Measurements from ENCODE around the gene ZBTB12.

Gene ZBTB12

DNA sequence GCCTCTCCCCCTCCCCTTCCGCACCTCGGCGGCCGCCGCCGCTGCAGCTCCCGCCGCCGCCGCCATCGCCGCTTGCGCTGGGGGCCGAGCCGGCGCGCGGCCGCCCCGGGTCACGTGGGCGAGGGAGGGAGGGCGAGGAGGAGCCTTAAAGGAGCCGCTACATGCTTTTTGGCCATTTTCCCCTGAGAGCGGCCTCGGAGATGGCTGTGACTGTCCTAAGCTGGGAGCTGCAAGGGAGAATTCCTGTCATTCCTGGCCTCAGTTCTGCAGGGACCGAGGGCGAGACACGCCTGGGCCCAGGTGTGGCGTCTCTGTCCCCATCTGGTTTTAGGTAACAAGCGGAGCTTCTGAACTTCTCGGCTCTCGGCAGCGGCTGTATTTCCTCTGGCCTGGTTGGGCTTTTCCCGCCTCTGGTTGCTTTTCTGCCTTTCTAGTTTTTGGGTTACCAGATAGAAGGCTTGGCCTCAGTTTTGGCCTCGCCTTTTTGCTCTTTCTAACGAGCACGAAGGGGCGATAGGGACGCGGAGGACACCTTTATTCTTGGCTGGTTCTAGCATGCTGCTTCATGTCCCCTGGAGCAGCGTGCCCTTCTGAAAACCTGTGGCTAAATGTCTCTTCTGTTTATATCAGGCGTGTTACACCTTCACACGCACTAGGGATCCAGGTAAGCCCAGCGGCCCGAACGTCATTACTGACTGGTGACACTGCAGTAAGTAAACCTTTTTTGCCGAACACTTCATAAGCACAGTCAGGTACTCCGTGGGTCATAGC lies 4.1 kb downstream of the ZBTB12 start, which contains the start of gene EHMT2:
Gene EHMT2, minus strand, starts transcription at position 87 of the 771 bp plus-strand sequence. Its CDS starts 21 bp downstream, at position 66.
- H3K9me3 ChIP-seq = no peaks in the 10 kb centered on the region
- in situ Hi-C loops (cut with MboI; ENCODE audit: low sequenced_read_pairs) = no loop called here
- peak; percentile 86 to 91 for DNase-seq (ENCODE audit: low spot score in 2 of 2)
- peak within 1 kb of the TSS; percentile 94 for H3K4me3 ChIP-seq
- no peaks in the 10 kb centered on the region for H3K27me3 ChIP-seq (ENCODE audit: low read depth)
- H3K4me1 ChIP-seq = peaks cover 9% of the 10 kb centered on the region
- peaks cover 30% of the 10 kb centered on the region for H3K36me3 ChIP-seq (replicated peaks)

DNA sequence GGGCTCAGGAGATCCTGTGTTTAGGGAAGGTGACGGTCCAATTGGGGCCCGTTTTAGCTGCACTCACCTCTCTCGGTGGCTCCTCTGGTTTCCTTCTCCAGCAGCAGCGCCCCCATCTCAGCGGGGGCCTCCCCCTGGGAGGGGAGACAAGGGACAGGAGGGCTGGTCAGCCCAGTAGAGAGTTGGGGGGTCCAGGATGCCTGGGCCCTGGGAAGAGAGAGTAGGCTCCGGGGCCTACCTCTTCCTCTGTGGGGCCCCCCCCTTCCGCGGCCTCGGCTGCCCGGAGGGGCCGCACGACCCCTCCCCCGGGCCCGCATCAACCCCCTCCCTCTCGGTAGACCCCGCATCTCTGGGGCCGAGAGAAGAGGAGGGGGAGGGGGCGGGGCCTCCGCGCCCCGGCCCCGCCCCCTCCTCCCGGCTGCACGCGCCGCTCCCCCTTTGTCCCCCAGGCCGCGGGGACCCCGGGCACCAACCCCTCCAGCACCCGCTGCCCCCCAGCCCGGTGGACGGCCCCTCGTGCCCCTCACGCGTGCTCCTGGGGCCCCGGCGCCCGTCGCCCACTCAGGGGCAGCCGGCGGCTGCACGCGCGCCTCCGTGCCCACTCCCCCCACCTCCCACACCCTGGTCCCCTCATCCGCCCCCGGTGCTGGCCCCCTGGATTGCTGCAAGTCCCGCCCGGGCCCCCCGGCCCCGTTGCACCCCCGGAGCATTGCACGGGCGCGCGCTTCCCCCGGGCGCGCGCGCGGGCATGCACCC lies 4.9 kb downstream of the ZBTB12 start:
- peak in 1 of 2 experiments; percentile 28 for DNase-seq (ENCODE audit: low spot score in 2 of 2)
- Histone ChIP-seq H3K27me3 (ENCODE audit: low read depth) (no peaks in the 10 kb centered on the region), H3K9me3 (no peaks in the 10 kb centered on the region), H3K4me3 (peak overlapping the region; percentile 94), H3K4me1 (peaks cover 9% of the 10 kb centered on the region), H3K36me3 (replicated peaks) (peaks cover 38% of the 10 kb centered on the region)
- in situ Hi-C loops (cut with MboI; ENCODE audit: low sequenced_read_pairs) = no loop called here

DNA sequence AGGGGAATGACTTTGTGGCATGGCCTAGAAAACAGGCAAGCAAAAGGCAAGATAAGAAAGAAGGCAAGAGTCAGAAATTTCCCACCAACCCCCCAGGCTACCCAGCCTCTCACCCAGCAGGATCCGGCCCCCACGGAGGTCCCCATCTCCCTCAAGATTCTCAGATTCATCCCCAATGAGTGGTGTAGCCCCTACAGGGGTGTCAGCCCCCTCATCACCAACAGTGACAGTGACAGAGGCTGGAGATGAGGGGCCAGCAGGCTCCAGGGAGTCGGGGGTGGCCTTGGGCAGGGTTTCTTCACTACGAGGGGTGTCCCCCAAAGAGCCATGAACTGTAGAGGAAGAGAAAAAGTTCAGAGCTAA lies 5.4 kb downstream of the ZBTB12 start:
- Histone ChIP-seq H3K9me3 (no peaks in the 10 kb centered on the region), H3K4me1 (peaks cover 9% of the 10 kb centered on the region), H3K27me3 (ENCODE audit: low read depth) (no peaks in the 10 kb centered on the region), H3K4me3 (peak overlapping the region; percentile 94), H3K36me3 (replicated peaks) (peaks cover 43% of the 10 kb centered on the region)
- no peak for DNase-seq (ENCODE audit: low spot score in 2 of 2)
- in situ Hi-C loops (cut with MboI; ENCODE audit: low sequenced_read_pairs) = no loop called here

DNA sequence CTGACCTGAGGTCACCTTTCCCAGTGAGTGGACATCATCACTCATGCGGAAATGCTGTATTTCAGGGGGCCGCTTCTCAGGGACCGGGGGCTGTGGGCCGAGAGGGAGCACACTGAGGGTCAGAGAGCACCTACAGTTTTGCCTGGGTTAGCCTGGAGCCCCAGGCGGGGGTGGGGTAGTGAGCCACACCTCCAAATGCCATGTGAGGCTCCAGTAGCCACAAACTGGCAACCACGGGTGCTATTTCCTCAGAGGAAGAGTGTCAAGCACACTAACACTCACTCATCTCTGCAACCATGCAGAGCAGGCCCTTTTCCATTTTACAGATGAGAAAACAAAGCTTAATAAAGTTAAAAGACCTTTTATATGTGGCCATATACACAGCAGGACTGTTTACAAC lies 9.1 kb downstream of the ZBTB12 start:
- no peaks in the 10 kb centered on the region for H3K9me3 ChIP-seq
- H3K4me3 ChIP-seq = no peak overlapping the region
- H3K36me3 ChIP-seq (replicated peaks) = peaks cover 71% of the 10 kb centered on the region
- DNase-seq (ENCODE audit: low spot score in 2 of 2) = no peak
- in situ Hi-C loops (cut with MboI; ENCODE audit: low sequenced_read_pairs) = no loop called here
- peaks cover 4% of the 10 kb centered on the region; the same call in 1 of the 2 replicates for H3K4me1 ChIP-seq
- no peaks in the 10 kb centered on the region for H3K27me3 ChIP-seq (ENCODE audit: low read depth)

DNA sequence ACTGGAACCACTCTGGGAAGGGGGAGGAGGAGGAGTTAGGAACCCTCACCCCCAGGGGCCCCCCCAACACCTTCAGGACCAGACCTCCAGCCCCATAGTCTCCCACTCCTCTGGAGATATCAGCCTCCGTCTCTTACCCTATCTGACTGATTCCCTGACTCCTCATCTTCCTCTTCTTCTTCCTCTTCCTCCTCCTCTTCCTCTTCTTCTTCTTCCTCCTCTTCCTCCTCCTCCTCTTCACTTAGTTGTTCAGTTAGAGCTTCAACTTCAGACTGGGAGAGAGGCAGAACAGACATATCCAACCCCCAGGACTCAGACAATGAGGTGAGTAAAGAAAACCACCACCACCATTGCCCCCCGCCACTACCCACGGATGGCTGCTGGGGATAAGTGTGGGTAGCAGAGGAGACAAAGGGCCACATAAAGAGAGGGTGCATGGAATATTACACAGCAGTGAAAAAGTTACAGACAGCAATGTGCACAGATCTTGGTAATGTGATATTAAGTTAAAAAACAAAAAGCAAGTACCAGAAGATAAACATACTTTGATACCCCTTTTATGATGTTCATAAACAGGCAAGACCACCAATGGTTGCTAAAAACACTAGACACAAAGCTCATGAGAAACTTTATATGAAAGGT lies 12.4 kb downstream of the ZBTB12 start:
- Histone ChIP-seq H3K4me1 (no peaks in the 10 kb centered on the region), H3K27me3 (ENCODE audit: low read depth) (no peaks in the 10 kb centered on the region), H3K36me3 (replicated peaks) (peaks cover 88% of the 10 kb centered on the region), H3K9me3 (no peaks in the 10 kb centered on the region), H3K4me3 (no peak overlapping the region)
- no peak for DNase-seq (ENCODE audit: low spot score in 2 of 2)
- in situ Hi-C loops (cut with MboI; ENCODE audit: low sequenced_read_pairs) = no loop called here

DNA sequence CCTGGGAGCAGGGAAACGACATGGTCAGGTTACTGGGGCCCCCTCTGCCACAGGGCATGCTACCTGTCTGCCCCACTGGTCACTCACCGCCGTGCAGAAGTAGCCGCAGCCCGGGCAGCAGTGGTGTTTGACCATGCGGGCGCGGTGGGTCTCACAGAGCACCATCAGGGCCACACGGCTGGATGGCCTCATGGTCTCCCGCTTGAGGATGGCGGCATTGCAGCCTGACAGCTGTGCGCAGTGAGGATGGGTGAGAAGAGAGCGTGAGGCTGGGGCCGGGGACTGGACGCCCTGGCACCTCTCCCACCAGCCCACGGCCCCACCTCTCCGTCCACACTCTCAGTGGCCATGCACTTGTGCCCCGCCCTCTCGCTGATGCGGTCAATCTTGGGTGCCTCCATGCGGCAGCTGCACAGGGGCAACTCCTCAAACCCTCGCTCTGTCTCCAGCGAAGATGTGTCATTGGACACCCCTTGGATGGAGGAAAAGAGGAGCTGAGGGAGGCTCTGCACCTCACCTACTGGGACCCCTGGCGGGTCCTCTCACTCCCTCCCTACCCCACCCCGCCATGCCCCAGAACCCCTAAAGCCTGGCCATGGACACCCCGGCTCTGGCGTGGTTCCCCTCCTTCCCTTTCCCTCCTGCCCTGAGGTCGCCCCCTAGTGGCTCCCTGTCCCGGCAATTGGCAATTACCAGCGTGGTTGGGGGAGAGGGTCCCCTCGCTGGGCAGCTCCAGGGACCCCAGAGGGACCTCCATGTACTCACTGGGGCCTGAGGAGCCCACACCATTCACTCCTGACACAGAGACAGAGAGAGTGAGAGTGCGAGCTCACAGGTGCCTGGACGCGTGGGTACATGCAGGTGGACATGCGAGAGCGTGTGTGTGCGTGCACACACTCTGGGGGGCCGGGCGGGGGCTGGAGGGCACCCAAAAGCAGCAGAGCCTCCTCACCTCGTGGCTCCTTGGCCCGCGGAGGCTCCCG lies 13.3 kb downstream of the ZBTB12 start:
- Histone ChIP-seq H3K36me3 (replicated peaks) (peaks cover 88% of the 10 kb centered on the region), H3K4me1 (no peaks in the 10 kb centered on the region), H3K9me3 (no peaks in the 10 kb centered on the region), H3K27me3 (ENCODE audit: low read depth) (no peaks in the 10 kb centered on the region), H3K4me3 (no peak overlapping the region)
- in situ Hi-C loops (cut with MboI; ENCODE audit: low sequenced_read_pairs) = no loop called here
- DNase-seq (ENCODE audit: low spot score in 2 of 2) = peak in 1 of 2 experiments; percentile 64

DNA sequence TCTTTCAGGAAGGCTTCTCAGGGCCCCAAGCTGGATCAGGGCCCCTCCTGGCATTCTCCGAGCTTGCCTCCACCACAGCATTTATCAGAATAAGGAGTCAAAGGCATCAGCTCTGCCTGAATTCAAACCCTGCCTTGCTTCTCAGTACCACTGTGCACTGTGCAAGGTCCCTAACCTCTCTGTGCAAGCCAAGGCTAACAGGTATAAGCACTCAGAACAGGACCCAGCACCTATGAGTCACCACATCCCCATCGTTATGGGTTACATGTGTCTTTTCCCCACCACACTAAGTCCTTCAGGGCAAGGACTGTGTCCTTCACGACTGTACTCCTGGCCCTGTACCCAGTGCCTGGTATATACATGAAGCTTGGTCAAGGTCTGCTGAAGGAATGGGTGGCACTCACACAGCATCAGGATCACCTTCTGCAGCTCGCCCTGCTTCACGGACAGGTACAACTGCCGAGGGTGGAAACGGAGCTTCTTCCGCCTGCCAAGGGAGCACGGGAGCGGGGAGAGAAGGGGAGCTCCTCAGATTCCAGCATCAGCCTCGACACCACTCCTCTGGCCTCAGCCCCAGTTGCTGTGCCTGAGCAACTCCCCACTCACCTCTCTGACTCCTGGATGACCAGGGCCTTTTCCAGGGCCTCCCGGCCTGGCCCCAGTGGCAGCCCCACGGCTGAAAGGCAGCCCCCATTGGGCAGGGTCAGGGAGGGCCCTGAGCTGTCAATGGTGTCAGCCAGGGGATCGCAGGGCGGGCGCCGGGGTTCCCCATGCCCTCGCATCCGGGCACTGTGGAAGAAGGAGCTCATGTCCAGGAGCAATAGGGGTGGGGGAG lies 14.5 kb downstream of the ZBTB12 start:
- Histone ChIP-seq H3K9me3 (no peaks in the 10 kb centered on the region), H3K27me3 (ENCODE audit: low read depth) (no peaks in the 10 kb centered on the region), H3K4me1 (no peaks in the 10 kb centered on the region), H3K4me3 (no peak overlapping the region), H3K36me3 (replicated peaks) (peaks cover 88% of the 10 kb centered on the region)
- in situ Hi-C loops (cut with MboI; ENCODE audit: low sequenced_read_pairs) = no loop called here
- no peak for DNase-seq (ENCODE audit: low spot score in 2 of 2)

DNA sequence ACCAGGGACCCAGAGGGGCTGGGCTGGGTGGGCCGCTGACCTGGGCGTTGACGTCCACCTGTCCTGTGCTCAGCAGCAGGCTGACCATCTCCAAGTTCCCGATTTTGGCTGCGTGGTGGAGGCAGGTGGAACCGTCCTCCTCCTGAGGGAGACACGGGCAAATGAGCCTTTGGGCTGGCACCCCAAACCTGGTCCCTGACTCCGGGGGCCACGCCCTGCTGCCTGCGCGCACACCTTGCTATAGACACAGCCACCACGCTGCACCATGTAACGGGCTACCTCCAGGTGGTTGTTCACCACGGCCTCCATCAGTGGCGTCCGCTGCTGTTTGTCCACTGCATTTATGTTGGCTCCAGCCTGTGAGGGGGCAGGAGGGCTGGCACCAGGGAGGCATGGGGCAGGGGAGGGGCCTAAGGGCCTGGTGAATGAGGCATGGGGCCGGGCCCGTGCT lies 15.3 kb downstream of the ZBTB12 start:
- in situ Hi-C loops (cut with MboI; ENCODE audit: low sequenced_read_pairs) = no loop called here
- Histone ChIP-seq H3K36me3 (replicated peaks) (peaks cover 86% of the 10 kb centered on the region), H3K27me3 (ENCODE audit: low read depth) (no peaks in the 10 kb centered on the region), H3K9me3 (no peaks in the 10 kb centered on the region), H3K4me3 (no peak overlapping the region), H3K4me1 (no peaks in the 10 kb centered on the region)
- no peak for DNase-seq (ENCODE audit: low spot score in 2 of 2)

DNA sequence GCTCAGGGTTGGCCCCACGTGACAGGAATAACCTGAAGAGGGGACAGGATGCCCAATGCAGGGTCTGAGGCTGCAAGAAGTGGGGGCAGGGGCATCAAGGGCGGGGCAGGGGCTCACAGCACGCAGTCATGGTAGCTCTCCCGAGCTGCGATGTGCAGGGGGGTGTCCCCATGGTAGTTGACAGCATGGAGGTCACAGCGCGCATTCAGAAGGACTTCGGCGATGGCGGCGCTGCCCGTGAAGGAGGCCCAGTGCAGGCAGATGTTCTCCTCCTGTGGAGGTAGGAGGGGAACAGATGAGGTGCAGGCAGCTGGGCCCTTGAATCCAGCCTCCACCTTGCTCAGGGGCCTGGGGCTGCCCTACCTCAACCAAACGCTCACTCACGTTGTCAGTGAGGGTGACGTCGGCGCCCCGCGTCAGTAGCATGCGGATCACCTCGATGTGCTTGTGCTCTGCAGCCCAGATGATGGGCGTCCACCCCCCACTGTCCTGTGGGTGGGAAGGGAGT lies 17.3 kb downstream of the ZBTB12 start:
- no peaks in the 10 kb centered on the region for H3K9me3 ChIP-seq
- H3K27me3 ChIP-seq (ENCODE audit: low read depth) = no peaks in the 10 kb centered on the region
- H3K4me3 ChIP-seq = no peak overlapping the region
- no peak for DNase-seq (ENCODE audit: low spot score in 2 of 2)
- H3K4me1 ChIP-seq = no peaks in the 10 kb centered on the region
- in situ Hi-C loops (cut with MboI; ENCODE audit: low sequenced_read_pairs) = no loop called here
- peaks cover 91% of the 10 kb centered on the region for H3K36me3 ChIP-seq (replicated peaks)

DNA sequence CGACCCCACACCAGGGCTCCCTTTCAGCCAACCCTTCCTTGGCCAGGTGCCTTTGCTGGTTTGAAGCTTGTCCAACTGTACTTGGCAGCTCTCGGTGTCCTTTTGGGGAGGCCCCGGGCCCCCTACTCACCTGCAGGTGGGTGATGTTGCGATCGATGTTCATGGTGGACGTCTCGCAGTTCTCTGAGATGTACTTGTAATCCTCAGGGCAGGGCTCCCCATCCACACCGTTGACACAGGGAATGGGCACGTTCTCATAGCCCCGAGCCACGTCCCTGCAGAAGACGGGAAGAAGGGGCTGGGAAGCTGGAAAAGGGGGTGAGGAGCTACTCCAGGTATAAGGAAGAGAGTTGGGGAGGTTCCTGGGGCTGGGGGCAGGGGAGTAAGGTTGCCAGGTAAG lies 18.2 kb downstream of the ZBTB12 start:
- DNase-seq (ENCODE audit: low spot score in 2 of 2) = no peak
- H3K4me1 ChIP-seq = no peaks in the 10 kb centered on the region
- H3K4me3 ChIP-seq = no peak overlapping the region
- peaks cover 82% of the 10 kb centered on the region for H3K36me3 ChIP-seq (replicated peaks)
- no peaks in the 10 kb centered on the region for H3K27me3 ChIP-seq (ENCODE audit: low read depth)
- in situ Hi-C loops (cut with MboI; ENCODE audit: low sequenced_read_pairs) = no loop called here
- H3K9me3 ChIP-seq = no peaks in the 10 kb centered on the region

DNA sequence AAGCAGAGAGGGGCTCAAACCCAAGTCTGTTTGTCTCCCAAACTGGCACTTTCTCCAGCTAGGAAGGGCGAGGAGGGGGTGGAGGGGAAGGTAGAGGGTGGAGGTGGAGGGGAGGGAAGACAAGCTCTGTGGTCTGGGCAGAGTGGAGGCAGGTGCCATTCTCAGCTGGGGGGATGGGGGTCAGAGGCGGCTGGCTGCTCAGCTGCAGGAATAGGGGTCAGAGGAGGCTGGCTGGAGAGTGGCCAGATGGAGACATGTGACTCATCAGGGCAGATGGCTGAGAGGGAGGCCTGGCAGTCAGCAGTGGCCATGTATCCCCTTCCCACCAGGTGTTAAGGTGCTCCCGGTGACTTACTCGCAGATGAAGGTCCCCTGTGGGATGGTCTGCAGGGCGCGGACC lies 19.5 kb downstream of the ZBTB12 start:
- Histone ChIP-seq H3K36me3 (replicated peaks) (peaks cover 68% of the 10 kb centered on the region), H3K27me3 (ENCODE audit: low read depth) (no peaks in the 10 kb centered on the region), H3K9me3 (no peaks in the 10 kb centered on the region), H3K4me3 (no peak overlapping the region), H3K4me1 (no peaks in the 10 kb centered on the region)
- DNase-seq (ENCODE audit: low spot score in 2 of 2) = no peak
- in situ Hi-C loops (cut with MboI; ENCODE audit: low sequenced_read_pairs) = no loop called here

DNA sequence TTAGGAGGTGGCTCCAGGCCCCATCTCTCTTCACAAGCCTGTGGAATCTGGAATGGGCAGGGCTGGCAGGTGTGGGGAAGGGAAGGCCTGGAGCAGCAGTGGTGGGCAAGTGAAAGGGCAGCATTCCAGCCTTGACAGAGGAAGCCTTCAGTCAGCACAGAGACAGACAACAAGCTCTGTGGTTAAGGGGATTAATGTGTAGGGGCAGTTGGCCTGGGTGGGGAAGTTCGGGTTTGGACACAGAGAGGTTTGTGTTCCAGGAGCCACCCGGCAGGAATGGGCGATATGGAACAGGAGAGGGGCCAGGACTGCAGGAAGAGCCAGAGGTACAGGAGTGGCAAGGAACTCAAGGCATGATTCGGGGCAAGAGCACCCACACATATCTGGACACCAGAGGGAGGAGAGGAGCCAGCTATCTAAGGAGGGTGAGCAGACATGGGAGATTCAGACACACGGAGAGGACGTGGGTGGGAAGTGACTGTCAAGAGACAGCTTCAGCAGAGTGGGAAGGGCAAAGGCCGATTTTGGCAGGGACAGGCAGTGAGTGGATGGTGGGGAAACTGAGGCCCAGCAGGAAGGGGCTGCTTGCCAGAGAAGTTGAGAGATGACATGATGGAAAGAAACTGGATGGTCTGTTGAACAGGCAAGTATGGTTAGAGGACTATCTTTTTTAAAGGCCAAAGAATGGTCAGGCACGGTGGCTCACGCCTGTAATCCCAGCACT lies 20.6 kb downstream of the ZBTB12 start:
- no peaks in the 10 kb centered on the region for H3K27me3 ChIP-seq (ENCODE audit: low read depth)
- H3K36me3 ChIP-seq (replicated peaks) = peaks cover 58% of the 10 kb centered on the region
- H3K4me1 ChIP-seq = no peaks in the 10 kb centered on the region
- in situ Hi-C loops (cut with MboI; ENCODE audit: low sequenced_read_pairs) = no loop called here
- H3K9me3 ChIP-seq = no peaks in the 10 kb centered on the region
- H3K4me3 ChIP-seq = no peak overlapping the region
- no peak for DNase-seq (ENCODE audit: low spot score in 2 of 2)
